K562 (cell line): ENCODE measurements around the gene QRICH1.

Source experiments
- BMI1 ChIP-seq: fragments of 150-350 bp; IDR thresholded peaks from 2 replicates; pipeline ENCODE4 v1.6.1; 2014; ENCODE audit warnings: low read length
- CCAR2 ChIP-seq: fragments of 200-400 bp; formaldehyde crosslinking; IDR thresholded peaks from 2 replicates; pipeline ENCODE4 v1.6.1; 2017; ENCODE audit warnings: mild to moderate bottlenecking, low read depth, low read length
- CREB1 ChIP-seq, 2 experiments: sonication (generic) in 1 of 2; formaldehyde crosslinking in 1 of 2; IDR thresholded peaks; 2 replicates each; pipeline versions ENCODE4 v1.6.1 to v1.8.0; 2012 to 2022; ENCODE audit warnings: inconsistent platforms in 1 of 2, mild to moderate bottlenecking in 1 of 2, missing genetic modification reagents in 1 of 2, moderate library complexity in 1 of 2
- CTCF ChIP-seq, 3 experiments: IDR thresholded peaks in 2 of 3; conservative IDR thresholded peaks in 1 of 3; 2 replicates each; pipeline ENCODE4 v1.5.1; 2011 to 2012; ENCODE audit warnings: low read length in 3 of 3, mild to moderate bottlenecking in 3 of 3, control low read depth in 2 of 3, improper control_type of control experiment in 1 of 3, inconsistent platforms in 1 of 3, low read depth in 1 of 3, mixed read lengths in 1 of 3, moderate library complexity in 1 of 3; ENCODE audit not compliant: insufficient read depth in 2 of 3
- ETV5 ChIP-seq: sonication (generic); formaldehyde crosslinking; IDR thresholded peaks from 2 replicates; pipeline ENCODE4 v1.4.0; 2020; ENCODE audit warnings: low read depth, mild to moderate bottlenecking, missing genetic modification reagents
- FOXP1 ChIP-seq: sonication (generic); formaldehyde crosslinking; IDR thresholded peaks from 2 replicates; pipeline ENCODE4 v1.8.0; 2022; ENCODE audit warnings: mild to moderate bottlenecking, missing genetic modification reagents
- MYC ChIP-seq, 2 experiments: fragments of 250-450 bp in 1 of 2; sonication (Bioruptor Pico) in 1 of 2; IDR thresholded peaks; 2 replicates each; pipeline versions ENCODE4 v1.5.1 to v1.6.1; 2012 to 2021; ENCODE audit warnings: low read depth in 2 of 2, borderline replicate concordance in 1 of 2, improper control_type of control experiment in 1 of 2, low read length in 1 of 2, mild to moderate bottlenecking in 1 of 2, moderate library complexity in 1 of 2
- NR2C2 ChIP-seq, 2 experiments: fragments of 200-800 bp in 1 of 2; sonication (Bioruptor generic) in 1 of 2; sonication (generic) in 1 of 2; formaldehyde crosslinking in 1 of 2; IDR thresholded peaks; 2 replicates each; pipeline versions ENCODE4 v1.6.1 to v1.8.0; 2016 to 2022; ENCODE audit warnings: mild to moderate bottlenecking in 1 of 2, missing compliant biosample characterization in 1 of 2, missing genetic modification characterization in 1 of 2, missing genetic modification reagents in 1 of 2
- TAF1 ChIP-seq: IDR thresholded peaks from 2 replicates; pipeline ENCODE4 v1.6.1; 2011; ENCODE audit warnings: mild to moderate bottlenecking, low read length, moderate library complexity; ENCODE audit not compliant: insufficient read depth, control insufficient read depth, severe bottlenecking; ENCODE audit errors: extremely low read depth
- TCF7 ChIP-seq: sonication (generic); IDR thresholded peaks from 2 replicates; pipeline ENCODE4 v1.6.1; 2016; ENCODE audit warnings: antibody characterized with exemption, borderline replicate concordance
- ZFX ChIP-seq: sonication (generic); formaldehyde crosslinking; IDR thresholded peaks from 2 replicates; pipeline ENCODE4 v1.8.0; 2022; ENCODE audit warnings: mild to moderate bottlenecking, missing genetic modification reagents, moderate library complexity
- ZNF174 ChIP-seq: fragments of 250-450 bp; sonication (Bioruptor Pico); IDR thresholded peaks from 2 replicates; pipeline ENCODE4 v1.4.0; 2020; ENCODE audit warnings: mild to moderate bottlenecking
- ZNF232 ChIP-seq: sonication (generic); formaldehyde crosslinking; IDR thresholded peaks from 2 replicates; pipeline ENCODE4 v1.8.0; 2022; ENCODE audit warnings: mild to moderate bottlenecking, missing genetic modification reagents
- TF ChIP-seq, protein P1 (sequence below): conservative IDR thresholded peaks from 2 replicates; pipeline ENCODE4 v1.6.1; 2011; ENCODE audit warnings: low read depth, mild to moderate bottlenecking, low read length; ENCODE audit not compliant: control insufficient read depth

DNA sequence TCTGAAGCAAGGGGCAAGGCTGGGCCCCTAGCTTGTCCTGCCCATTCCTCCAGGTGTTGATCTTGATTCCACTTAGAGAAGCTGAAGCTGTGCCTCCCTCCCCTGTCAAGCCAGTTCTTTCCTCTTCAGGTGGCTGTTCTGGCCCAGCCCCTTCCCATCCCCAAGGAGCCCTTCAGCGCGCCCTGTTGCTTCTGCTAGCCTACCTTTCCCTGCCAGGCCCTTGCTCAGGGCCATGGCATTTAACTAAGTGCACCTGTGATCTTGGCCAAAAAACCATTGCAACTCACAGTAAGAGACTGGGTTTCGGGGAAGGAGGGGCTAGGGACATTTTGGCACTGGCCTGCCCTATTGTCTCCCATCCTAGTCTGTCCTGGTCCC, 88.6 kb downstream of the QRICH1 start:
- TF ChIP-seq MYC (IDR thresholded peaks at IDR 0.05; ENCODE audit: low read depth, low read length) = no peak
- no peak for TF ChIP-seq MYC (CRISPR knock-in tag; IDR thresholded peaks at IDR 0.05; ENCODE audit: borderline replicate concordance, low read depth)
- no peak for TF ChIP-seq FOXP1 (CRISPR knock-in tag)
- TF ChIP-seq CREB1 (IDR thresholded peaks at IDR 0.05) = no peak
- no peak for TF ChIP-seq CREB1 (CRISPR knock-in tag; IDR thresholded peaks at IDR 0.05)
- no peak for TF ChIP-seq BMI1
- no peak for TF ChIP-seq NR2C2 (CRISPR knock-in tag; IDR thresholded peaks at IDR 0.05)
- TF ChIP-seq NR2C2 (tag; IDR thresholded peaks at IDR 0.05) = no peak
- TF ChIP-seq TCF7 = no peak
- TF ChIP-seq ZNF232 (CRISPR knock-in tag) = no peak
- TF ChIP-seq CTCF (IDR thresholded peaks at IDR 0.05 in 2 of 3, conservative IDR thresholded peaks at IDR 0.05 in 1 of 3; ENCODE audit: insufficient read depth in 2 of 3, low read depth in 1 of 3, low read length in 3 of 3) = no peak
- TF ChIP-seq CCAR2 = no peak
- TF ChIP-seq ZNF174 = no peak
- no peak for TF ChIP-seq TAF1
- no peak for TF ChIP-seq ZFX (CRISPR knock-in tag)
- TF ChIP-seq ETV5 = no peak
- TF ChIP-seq, protein P1, sequence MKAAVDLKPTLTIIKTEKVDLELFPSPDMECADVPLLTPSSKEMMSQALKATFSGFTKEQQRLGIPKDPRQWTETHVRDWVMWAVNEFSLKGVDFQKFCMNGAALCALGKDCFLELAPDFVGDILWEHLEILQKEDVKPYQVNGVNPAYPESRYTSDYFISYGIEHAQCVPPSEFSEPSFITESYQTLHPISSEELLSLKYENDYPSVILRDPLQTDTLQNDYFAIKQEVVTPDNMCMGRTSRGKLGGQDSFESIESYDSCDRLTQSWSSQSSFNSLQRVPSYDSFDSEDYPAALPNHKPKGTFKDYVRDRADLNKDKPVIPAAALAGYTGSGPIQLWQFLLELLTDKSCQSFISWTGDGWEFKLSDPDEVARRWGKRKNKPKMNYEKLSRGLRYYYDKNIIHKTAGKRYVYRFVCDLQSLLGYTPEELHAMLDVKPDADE = no peak
